Measurements from ENCODE around the gene AFF3.

AFF3 gene

DNA sequence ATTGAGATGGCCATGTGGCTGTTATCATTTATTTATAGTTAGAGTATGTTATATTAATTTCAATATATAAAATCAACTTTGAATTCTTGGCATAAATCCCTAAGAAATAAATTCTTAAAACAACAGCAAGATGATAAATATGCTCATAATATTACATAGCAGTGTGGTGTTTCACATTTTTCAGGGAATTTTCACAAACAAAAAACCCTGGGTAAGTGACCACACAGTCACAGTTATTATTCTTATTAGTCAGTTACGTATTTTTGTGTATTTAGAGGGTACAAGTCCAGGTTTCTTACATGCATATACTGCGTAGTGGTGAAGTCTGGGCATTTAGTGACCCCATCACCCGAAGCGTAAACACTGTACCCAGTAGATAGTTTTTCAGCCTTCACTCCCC is 363.1 kb downstream of the AFF3 start:
- no peak for ATAC-seq
- TF ChIP-seq SNAI2 (CRISPR knock-in tag; IDR thresholded peaks at IDR 0.05) = no peak
- no peak for TF ChIP-seq ZNF8 (CRISPR knock-in tag; IDR thresholded peaks at IDR 0.05)

DNA sequence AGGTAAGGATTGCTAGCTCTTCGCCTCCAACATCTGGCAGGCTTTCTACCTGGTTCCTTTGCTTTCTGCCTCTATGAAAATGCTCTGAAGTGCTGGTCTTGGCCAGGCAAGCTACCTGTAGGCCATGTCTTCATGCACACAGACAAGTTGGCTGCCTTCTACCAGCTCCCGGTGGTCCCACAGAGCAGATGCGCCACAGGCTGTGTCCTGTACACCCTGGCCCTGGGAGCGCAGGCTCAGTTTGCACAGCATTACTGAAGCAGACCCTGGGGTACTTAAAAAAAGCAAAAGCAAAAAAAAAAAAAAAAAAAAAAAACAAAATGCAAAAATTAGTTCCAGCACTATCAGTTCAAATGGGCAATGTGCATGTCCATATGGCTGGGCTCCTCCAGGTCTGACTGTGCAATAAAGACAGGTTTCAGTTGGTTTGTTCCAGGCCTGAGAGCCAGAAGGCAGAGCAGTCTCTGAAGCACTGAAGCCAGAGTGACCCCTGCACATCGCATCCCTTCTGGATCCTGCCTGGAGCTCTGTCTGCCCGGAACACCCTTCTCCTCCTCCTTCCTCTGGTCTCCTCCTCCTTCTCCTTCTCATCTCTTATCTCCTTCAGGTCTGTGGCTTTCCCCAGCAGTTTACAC is 364.6 kb downstream of the AFF3 start:
- no peak for TF ChIP-seq TOX (CRISPR knock-in tag; IDR thresholded peaks at IDR 0.05; ENCODE audit: borderline replicate concordance)
- no peak for ATAC-seq

DNA sequence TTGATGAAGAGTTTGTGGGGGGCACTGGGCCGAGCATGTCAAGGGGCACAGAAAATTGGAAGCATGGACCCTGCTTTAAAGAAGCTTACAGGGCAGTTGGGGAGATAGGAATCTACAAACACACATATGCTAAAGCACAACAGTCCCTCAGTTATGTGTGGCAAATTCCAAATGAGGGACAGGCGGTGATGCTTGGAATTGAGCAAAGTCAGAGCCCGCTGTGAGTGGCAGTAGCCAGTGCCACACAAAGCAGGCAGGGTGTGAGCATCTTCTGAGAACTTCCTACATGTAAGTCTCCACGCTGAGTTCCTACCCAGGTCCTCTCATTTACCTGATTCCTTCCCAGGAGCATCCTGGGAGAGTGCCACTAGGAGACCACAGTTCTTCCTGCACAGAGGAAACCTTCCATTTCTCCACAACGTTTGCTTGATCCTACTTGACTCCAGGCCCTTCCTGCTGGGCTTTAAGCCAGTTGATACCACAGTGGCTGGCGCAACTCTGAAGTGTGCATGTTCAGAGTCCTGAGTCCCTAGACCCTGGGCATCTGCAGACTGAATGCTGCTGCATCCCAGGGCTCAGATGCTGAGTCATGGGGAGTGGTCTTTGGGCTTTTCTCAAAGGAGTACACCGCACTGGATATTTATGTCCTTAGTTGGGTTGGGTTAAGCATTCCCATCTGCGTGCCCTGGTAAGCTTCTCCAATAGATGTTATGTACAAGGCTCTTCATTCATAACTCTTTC is 365.3 kb downstream of the AFF3 start:
- TF ChIP-seq ZNF70 (CRISPR knock-in tag; IDR thresholded peaks at IDR 0.05) (no peak), ZC3H10 (CRISPR knock-in tag; IDR thresholded peaks at IDR 0.05) (no peak)
- no peak for ATAC-seq

DNA sequence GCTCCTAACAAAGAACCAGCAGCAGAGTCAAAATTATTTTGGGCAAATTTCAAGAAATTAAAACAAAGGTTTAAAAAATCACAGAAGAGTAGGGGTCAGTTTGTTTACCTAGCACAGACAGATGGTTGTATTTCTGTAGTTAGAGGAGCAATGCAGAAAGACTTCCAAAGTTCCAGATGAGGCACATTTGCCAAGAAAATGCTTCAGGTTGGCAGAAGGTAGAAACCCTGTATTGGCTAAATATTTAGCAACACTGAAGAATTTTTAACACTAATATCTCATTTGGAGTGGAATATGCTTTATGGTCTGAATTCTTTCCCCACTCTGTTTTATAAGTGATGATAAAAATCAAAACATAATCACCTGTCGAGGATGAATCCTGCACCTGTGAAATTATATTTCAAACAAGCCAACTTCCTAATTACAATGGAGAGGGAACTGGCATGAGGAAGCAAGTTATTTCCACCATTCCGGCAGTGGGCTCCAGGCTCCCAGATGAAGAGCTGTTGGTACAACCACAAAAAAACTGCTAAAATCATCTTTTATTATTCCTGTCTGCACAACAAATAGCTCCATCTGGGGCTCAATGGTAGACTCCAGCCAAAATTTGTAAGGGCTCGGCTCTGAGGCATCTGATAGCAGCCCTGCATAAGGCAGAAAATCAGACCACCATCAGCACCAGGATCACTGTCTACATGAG is 366.0 kb downstream of the AFF3 start:
- TF ChIP-seq ZNF8 (CRISPR knock-in tag; IDR thresholded peaks at IDR 0.05) (no peak), ZNF565 (CRISPR knock-in tag; conservative IDR thresholded peaks at IDR 0.05; ENCODE audit: low read depth) (no peak), OSR1 (CRISPR knock-in tag; IDR thresholded peaks at IDR 0.05) (no peak), TCF4 (CRISPR knock-in tag; IDR thresholded peaks at IDR 0.05; ENCODE audit: borderline replicate concordance) (no peak), RARB (CRISPR knock-in tag; IDR thresholded peaks at IDR 0.05) (no peak), ZNF70 (CRISPR knock-in tag; IDR thresholded peaks at IDR 0.05) (no peak), ARNTL (CRISPR knock-in tag; IDR thresholded peaks at IDR 0.05; ENCODE audit: borderline replicate concordance, low read depth) (no peak), GLIS3 (CRISPR knock-in tag; IDR thresholded peaks at IDR 0.05) (no peak), SNAI2 (CRISPR knock-in tag; IDR thresholded peaks at IDR 0.05) (no peak), PPARA (CRISPR knock-in tag; IDR thresholded peaks at IDR 0.05; ENCODE audit: borderline replicate concordance) (no peak), ZFP30 (CRISPR knock-in tag; IDR thresholded peaks at IDR 0.05) (no peak), CSDC2 (CRISPR knock-in tag; IDR thresholded peaks at IDR 0.05) (no peak), BACH2 (CRISPR knock-in tag; IDR thresholded peaks at IDR 0.05; ENCODE audit: borderline replicate concordance) (no peak)
- TF ChIP-seq, protein P1, sequence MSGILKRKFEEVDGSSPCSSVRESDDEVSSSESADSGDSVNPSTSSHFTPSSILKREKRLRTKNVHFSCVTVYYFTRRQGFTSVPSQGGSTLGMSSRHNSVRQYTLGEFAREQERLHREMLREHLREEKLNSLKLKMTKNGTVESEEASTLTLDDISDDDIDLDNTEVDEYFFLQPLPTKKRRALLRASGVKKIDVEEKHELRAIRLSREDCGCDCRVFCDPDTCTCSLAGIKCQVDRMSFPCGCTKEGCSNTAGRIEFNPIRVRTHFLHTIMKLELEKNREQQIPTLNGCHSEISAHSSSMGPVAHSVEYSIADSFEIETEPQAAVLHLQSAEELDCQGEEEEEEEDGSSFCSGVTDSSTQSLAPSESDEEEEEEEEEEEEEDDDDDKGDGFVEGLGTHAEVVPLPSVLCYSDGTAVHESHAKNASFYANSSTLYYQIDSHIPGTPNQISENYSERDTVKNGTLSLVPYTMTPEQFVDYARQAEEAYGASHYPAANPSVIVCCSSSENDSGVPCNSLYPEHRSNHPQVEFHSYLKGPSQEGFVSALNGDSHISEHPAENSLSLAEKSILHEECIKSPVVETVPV (CRISPR knock-in tag; IDR thresholded peaks at IDR 0.05) = no peak
- TF ChIP-seq, protein P2, sequence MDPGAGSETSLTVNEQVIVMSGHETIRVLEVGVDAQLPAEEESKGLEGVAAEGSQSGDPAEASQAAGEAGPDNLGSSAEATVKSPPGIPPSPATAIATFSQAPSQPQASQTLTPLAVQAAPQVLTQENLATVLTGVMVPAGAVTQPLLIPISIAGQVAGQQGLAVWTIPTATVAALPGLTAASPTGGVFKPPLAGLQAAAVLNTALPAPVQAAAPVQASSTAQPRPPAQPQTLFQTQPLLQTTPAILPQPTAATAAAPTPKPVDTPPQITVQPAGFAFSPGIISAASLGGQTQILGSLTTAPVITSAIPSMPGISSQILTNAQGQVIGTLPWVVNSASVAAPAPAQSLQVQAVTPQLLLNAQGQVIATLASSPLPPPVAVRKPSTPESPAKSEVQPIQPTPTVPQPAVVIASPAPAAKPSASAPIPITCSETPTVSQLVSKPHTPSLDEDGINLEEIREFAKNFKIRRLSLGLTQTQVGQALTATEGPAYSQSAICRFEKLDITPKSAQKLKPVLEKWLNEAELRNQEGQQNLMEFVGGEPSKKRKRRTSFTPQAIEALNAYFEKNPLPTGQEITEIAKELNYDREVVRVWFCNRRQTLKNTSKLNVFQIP (CRISPR knock-in tag; IDR thresholded peaks at IDR 0.05; ENCODE audit: borderline replicate concordance, low read depth) = no peak
- TF ChIP-seq, protein P3, sequence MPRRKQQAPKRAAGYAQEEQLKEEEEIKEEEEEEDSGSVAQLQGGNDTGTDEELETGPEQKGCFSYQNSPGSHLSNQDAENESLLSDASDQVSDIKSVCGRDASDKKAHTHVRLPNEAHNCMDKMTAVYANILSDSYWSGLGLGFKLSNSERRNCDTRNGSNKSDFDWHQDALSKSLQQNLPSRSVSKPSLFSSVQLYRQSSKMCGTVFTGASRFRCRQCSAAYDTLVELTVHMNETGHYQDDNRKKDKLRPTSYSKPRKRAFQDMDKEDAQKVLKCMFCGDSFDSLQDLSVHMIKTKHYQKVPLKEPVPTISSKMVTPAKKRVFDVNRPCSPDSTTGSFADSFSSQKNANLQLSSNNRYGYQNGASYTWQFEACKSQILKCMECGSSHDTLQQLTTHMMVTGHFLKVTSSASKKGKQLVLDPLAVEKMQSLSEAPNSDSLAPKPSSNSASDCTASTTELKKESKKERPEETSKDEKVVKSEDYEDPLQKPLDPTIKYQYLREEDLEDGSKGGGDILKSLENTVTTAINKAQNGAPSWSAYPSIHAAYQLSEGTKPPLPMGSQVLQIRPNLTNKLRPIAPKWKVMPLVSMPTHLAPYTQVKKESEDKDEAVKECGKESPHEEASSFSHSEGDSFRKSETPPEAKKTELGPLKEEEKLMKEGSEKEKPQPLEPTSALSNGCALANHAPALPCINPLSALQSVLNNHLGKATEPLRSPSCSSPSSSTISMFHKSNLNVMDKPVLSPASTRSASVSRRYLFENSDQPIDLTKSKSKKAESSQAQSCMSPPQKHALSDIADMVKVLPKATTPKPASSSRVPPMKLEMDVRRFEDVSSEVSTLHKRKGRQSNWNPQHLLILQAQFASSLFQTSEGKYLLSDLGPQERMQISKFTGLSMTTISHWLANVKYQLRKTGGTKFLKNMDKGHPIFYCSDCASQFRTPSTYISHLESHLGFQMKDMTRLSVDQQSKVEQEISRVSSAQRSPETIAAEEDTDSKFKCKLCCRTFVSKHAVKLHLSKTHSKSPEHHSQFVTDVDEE (CRISPR knock-in tag; IDR thresholded peaks at IDR 0.05) = no peak
- TF ChIP-seq, protein P4, sequence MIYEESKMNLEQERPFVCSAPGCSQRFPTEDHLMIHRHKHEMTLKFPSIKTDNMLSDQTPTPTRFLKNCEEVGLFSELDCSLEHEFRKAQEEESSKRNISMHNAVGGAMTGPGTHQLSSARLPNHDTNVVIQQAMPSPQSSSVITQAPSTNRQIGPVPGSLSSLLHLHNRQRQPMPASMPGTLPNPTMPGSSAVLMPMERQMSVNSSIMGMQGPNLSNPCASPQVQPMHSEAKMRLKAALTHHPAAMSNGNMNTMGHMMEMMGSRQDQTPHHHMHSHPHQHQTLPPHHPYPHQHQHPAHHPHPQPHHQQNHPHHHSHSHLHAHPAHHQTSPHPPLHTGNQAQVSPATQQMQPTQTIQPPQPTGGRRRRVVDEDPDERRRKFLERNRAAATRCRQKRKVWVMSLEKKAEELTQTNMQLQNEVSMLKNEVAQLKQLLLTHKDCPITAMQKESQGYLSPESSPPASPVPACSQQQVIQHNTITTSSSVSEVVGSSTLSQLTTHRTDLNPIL (CRISPR knock-in tag; IDR thresholded peaks at IDR 0.05; ENCODE audit: low read depth) = no peak
- ATAC-seq = no peak

All from SK-N-SH treated with all-trans-retinoic acid at 6 μM for 48 hours (cell line).